Osteocyte (in vitro differentiated cells): ENCODE results near the gene GSTM4. TPM values are rescaled to one million over a fixed set of nuclear protein-coding genes. Genes with fewer than 3 reads are reported as not detected.

Experiments used
- DNase-seq: peaks from one replicate; pipeline ENCODE4 v3.0.0; 2021; ENCODE audit warnings: mixed read lengths; ENCODE audit not compliant: unreplicated experiment; ENCODE audit errors: extremely low spot score
- H3K27ac Mint-ChIP-seq: one replicate; pipeline ENCODE4 v1.8.0; 2021; ENCODE audit warnings: mild to moderate bottlenecking, mixed read lengths; ENCODE audit not compliant: unreplicated experiment
- H3K27me3 Mint-ChIP-seq: one replicate; pipeline ENCODE4 v1.8.0; 2021; ENCODE audit warnings: mixed read lengths; ENCODE audit not compliant: unreplicated experiment
- H3K36me3 Mint-ChIP-seq: one replicate; pipeline ENCODE4 v1.8.0; 2021; ENCODE audit warnings: mixed read lengths; ENCODE audit not compliant: unreplicated experiment
- H3K4me1 Mint-ChIP-seq: one replicate; pipeline ENCODE4 v1.8.0; 2021; ENCODE audit warnings: mixed read lengths; ENCODE audit not compliant: unreplicated experiment
- H3K4me3 Mint-ChIP-seq: one replicate; pipeline ENCODE4 v1.8.0; 2021; ENCODE audit warnings: mild to moderate bottlenecking, moderate library complexity, mixed read lengths; ENCODE audit not compliant: unreplicated experiment
- H3K9me3 Mint-ChIP-seq: one replicate; pipeline ENCODE4 v1.8.0; 2021; ENCODE audit warnings: mixed read lengths; ENCODE audit not compliant: unreplicated experiment
- CTCF ChIP-seq: fragments of 200-600 bp; sonication (generic); IDR thresholded peaks from 2 replicates; pipeline ENCODE4 v1.5.0; 2021; ENCODE audit warnings: antibody characterized with exemption, mild to moderate bottlenecking, moderate library complexity
- total RNA-seq: library from RNA; stranded (reverse); gene quantifications from 2 replicates; pipeline ENCODE4 v1.2.1, GENCODE V29; 2021

The GSTM4 gene
- total RNA-seq, 1 donor from 2014 or later: 25.1 TPM

DNA sequence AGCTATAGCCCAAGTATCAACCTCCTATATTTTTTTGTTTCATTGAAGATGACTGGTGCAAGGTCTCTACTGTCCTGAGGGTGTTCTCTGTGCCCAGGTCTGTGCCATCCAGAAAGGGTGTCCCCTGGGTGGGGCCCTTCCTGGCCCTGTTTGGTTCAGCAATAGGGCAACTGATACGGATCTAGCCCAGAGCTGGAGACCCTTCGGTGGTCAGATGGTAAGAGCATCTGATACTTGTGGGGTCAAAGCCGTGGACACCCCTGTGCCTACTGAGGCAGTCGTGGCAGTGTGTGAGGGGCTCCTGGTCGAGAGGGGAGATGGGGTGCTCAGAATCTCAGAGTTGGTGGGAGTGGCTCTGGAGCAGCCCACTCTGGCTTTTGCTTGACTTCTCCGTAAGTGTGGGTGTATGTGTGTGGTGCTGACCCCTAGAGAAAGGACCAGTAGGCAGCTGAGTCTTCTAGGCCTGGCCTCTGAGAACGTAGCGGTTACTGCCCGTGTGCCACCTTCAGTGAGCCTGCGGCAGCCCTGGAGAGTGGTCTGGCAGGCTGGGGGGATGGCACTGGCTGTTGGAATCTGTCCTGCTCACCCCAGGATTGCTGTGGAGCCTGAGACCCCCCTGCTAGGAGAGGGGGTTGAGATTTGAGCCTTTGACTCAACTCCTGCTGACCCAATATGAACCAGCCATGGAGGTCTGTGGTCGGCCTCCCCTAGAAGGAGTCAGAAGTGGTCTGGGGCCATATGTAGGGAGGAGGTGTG lies 33.6 kb upstream of the GSTM4 start:
- Mint-ChIP-seq H3K4me1 (peaks cover 46% of the 10 kb centered on the region), H3K27me3 (no peaks in the 10 kb centered on the region), H3K36me3 (peaks cover 8% of the 10 kb centered on the region), H3K9me3 (no peaks in the 10 kb centered on the region), H3K27ac (peak overlapping the region; percentile 58), H3K4me3 (peak overlapping the region; percentile 95)
- no peak for TF ChIP-seq CTCF
- DNase-seq: peak; percentile 69

- DNase-seq: peak; percentile 64
- H3K36me3 Mint-ChIP-seq: peaks cover 14% of the 10 kb centered on the region
- H3K4me3 Mint-ChIP-seq: no peak overlapping the region
- no peak for TF ChIP-seq CTCF
- H3K27ac Mint-ChIP-seq: peak overlapping the region; percentile 1
- no peaks in the 10 kb centered on the region for H3K27me3 Mint-ChIP-seq
- H3K4me1 Mint-ChIP-seq: peaks cover 45% of the 10 kb centered on the region
- no peaks in the 10 kb centered on the region for H3K9me3 Mint-ChIP-seq
Measured at GRCh38 chr1:109622895-109623294, 33.0 kb upstream of the GSTM4 start.

DNA sequence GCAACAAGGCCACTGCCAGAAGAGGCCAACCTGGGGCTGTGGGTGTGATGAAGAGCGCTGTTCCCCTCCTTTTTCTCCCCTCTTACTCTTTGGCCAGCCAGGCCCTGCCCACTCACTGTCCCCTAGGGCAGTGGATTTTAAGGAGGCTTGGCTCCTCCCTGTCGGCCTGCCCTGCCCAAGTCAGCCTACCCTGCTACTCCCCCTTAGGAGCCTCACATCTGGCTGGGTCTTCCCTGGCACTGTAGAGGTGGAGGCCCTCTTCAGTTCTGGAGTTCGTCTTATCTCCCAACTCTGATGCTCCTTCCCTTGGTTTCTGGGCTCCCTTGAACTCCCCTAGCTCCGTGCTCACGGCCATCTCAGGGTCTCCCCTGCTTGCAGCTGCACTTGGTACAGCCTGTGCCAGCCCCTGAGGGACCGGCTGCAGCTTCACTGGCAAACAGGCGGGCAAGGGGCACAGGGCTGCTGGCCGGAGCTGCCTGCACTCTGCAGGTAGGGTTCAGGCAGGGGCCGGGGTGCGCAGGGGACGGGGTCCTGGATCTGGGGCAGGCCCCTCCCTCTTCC lies 32.2 kb upstream of the GSTM4 start:
- DNase-seq: peak; percentile 84
- no peak overlapping the region for H3K4me3 Mint-ChIP-seq
- peaks cover 42% of the 10 kb centered on the region for H3K4me1 Mint-ChIP-seq
- no peak overlapping the region for H3K27ac Mint-ChIP-seq
- TF ChIP-seq CTCF: no peak
- H3K27me3 Mint-ChIP-seq: no peaks in the 10 kb centered on the region
- no peaks in the 10 kb centered on the region for H3K9me3 Mint-ChIP-seq
- H3K36me3 Mint-ChIP-seq: peaks cover 18% of the 10 kb centered on the region

DNA sequence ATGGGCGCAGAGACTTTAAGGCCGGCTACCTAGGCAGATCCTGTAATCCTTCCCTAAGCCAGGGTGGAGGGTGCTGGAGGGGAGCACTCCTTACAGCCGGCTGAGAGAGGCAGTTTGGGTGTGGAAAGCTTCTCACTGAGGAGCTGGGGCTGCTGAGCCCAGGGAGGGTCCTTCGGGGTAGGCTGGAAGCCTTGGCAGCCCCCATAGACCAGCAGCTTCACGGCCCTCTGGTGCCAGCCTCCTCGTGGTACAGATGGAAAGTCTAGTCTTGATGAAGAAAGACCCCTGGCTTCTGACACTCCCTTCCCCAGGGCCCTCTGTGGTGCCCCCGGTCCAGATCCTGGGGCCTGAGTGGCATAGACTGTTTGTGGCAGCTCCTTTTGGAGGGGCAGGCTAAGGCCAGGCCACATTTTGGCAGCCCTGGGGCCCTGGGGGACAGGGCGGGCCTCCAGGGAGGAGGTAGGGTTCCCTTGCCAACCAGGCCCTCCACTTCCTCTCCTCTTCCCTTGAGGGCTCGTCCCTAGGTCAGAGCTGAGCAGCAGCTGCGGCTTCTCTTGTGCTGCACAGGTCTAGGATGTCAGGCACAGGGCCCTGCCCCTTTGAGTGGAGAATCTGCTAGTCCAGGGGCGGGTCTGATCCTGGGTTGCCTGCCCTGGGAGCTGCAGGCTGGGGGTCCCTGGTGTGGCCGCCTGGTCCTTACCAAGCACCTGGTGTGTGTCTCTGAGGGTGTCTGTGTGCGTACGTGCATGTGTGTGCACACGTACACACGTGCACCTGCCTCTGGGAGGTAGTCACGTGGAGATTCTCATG lies 31.5 kb upstream of the GSTM4 start:
- no peaks in the 10 kb centered on the region for H3K27me3 Mint-ChIP-seq
- H3K36me3 Mint-ChIP-seq: peaks cover 21% of the 10 kb centered on the region
- DNase-seq: peak; percentile 78
- peak overlapping the region; percentile 14 for H3K27ac Mint-ChIP-seq
- H3K9me3 Mint-ChIP-seq: no peaks in the 10 kb centered on the region
- no peak for TF ChIP-seq CTCF
- H3K4me3 Mint-ChIP-seq: no peak overlapping the region
- H3K4me1 Mint-ChIP-seq: peaks cover 34% of the 10 kb centered on the region

DNA sequence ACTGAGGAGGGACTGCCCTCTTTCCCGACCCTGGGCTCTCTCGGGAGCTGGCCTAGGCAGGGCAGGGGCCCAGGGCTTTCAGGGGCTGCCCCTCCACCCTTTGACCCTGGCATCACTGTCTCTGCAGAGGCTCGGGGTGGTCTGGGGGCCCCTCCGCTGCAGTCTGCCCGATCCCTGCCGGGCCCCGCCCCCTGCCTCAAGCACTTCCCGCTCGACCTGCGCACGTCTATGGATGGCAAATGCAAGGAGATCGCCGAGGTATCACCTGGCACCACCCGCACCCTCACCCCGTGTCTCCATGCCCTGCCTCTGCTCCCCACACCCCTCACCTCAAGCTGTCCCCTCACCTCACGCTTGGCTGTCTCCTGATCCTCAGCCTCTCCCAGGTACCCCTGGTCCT lies 30.7 kb upstream of the GSTM4 start:
- H3K36me3 Mint-ChIP-seq: peaks cover 27% of the 10 kb centered on the region
- TF ChIP-seq CTCF: no peak
- H3K9me3 Mint-ChIP-seq: no peaks in the 10 kb centered on the region
- H3K27me3 Mint-ChIP-seq: no peaks in the 10 kb centered on the region
- peaks cover 33% of the 10 kb centered on the region for H3K4me1 Mint-ChIP-seq
- H3K4me3 Mint-ChIP-seq: no peak overlapping the region
- peak; percentile 81 for DNase-seq
- H3K27ac Mint-ChIP-seq: no peak overlapping the region
